Tibial artery (tissue), 4 donors: ENCODE results near the gene GOLM1.

Source experiments
- DNase-seq, 2 donors: peaks; one replicate each; pipeline ENCODE4 v3.0.0-alpha.2; 2019
- H3K27ac ChIP-seq, 2 donors: fragments of 200-600 bp; sonication (generic) in 1 of 2; 1 replicate in 1 of 2; 2 replicates in 1 of 2; pipeline ENCODE4 v1.5.1; 2018 to 2019; ENCODE audit warnings: mild to moderate bottlenecking in 1 of 2
- H3K27me3 ChIP-seq, 2 donors: fragments of 200-600 bp; sonication (generic) in 1 of 2; one replicate each; pipeline versions ENCODE4 v1.5.1 to v1.6.0; 2016 to 2019
- H3K36me3 ChIP-seq, 3 donors: fragments of 200-600 bp; sonication (generic) in 2 of 3; one replicate each; pipeline ENCODE4 v1.5.1; 2016 to 2019; ENCODE audit warnings: mild to moderate bottlenecking in 2 of 3
- H3K4me1 ChIP-seq, 4 donors: fragments of 200-600 bp; sonication (generic) in 2 of 4; 1 replicate in 3 of 4; 2 replicates in 1 of 4; pipeline ENCODE4 v1.5.1; 2016 to 2019
- H3K4me3 ChIP-seq, 2 donors: fragments of 200-600 bp; sonication (generic) in 1 of 2; 1 replicate in 1 of 2; 2 replicates in 1 of 2; pipeline ENCODE4 v1.5.1; 2018 to 2019; ENCODE audit warnings: mild to moderate bottlenecking in 2 of 2
- H3K9me3 ChIP-seq, 3 donors: fragments of 200-600 bp; sonication (generic) in 1 of 3; one replicate each; pipeline ENCODE4 v1.5.1; 2016 to 2019
- intact Hi-C: fragments of 100-400 bp; cut with DNase I; formaldehyde crosslinking; loops from one replicate; pipeline ENCODE4 v1.15.0; 2023; ENCODE audit warnings: low total_unique reads
- TF ChIP-seq, protein P1 (sequence below), 2 experiments: fragments of 200-600 bp in 1 of 2; fragments of 450-650 bp in 1 of 2; IDR thresholded peaks; one replicate each; pipeline ENCODE4 v1.5.1; 2017 to 2019; ENCODE audit warnings: antibody characterized with exemption in 2 of 2, mild to moderate bottlenecking in 1 of 2, moderate library complexity in 1 of 2

The GOLM1 gene

GRCh38 chr9:86116425-86116824 is 17.1 kb upstream of the GOLM1 start:
- intact Hi-C loops: no loop called here
- H3K4me1 ChIP-seq: no peaks in the 10 kb centered on the region
- H3K4me3 ChIP-seq: no peak overlapping the region
- H3K9me3 ChIP-seq: no peaks in the 10 kb centered on the region
- H3K27me3 ChIP-seq: no peaks in the 10 kb centered on the region
- DNase-seq: no peak
- H3K27ac ChIP-seq: no peak overlapping the region
- TF ChIP-seq, protein P1, sequence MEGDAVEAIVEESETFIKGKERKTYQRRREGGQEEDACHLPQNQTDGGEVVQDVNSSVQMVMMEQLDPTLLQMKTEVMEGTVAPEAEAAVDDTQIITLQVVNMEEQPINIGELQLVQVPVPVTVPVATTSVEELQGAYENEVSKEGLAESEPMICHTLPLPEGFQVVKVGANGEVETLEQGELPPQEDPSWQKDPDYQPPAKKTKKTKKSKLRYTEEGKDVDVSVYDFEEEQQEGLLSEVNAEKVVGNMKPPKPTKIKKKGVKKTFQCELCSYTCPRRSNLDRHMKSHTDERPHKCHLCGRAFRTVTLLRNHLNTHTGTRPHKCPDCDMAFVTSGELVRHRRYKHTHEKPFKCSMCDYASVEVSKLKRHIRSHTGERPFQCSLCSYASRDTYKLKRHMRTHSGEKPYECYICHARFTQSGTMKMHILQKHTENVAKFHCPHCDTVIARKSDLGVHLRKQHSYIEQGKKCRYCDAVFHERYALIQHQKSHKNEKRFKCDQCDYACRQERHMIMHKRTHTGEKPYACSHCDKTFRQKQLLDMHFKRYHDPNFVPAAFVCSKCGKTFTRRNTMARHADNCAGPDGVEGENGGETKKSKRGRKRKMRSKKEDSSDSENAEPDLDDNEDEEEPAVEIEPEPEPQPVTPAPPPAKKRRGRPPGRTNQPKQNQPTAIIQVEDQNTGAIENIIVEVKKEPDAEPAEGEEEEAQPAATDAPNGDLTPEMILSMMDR (IDR thresholded peaks at IDR 0.05): no peak
- H3K36me3 ChIP-seq: no peaks in the 10 kb centered on the region

- TF ChIP-seq, protein P1 (IDR thresholded peaks at IDR 0.05): no peak
Measured at GRCh38 chr9:86115886-86116285, 16.5 kb upstream of the GOLM1 start.

DNA sequence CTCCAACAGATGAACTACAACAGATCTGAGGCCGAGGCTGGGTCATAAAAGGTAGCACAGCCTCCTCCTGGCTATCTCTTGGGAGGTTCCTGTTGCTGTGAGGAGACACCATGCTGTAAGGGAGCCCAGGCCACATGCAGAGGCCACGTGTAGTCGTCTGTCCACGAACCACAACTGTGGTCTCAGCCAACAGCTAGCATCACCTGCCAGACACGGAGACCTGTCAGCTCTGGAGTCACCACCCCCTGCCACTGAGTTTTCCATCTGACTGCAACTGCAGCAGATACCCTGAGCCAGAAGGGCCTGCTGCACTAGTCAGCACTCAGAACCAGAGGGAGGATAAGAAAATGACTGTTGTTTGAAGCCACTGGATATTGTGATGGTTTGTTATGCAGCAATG is 12.7 kb upstream of the GOLM1 start:
- no peaks in the 10 kb centered on the region for H3K27me3 ChIP-seq
- TF ChIP-seq, protein P1 (IDR thresholded peaks at IDR 0.05): no peak
- DNase-seq: no peak
- H3K9me3 ChIP-seq: no peaks in the 10 kb centered on the region
- H3K4me1 ChIP-seq: no peaks in the 10 kb centered on the region
- H3K36me3 ChIP-seq: no peaks in the 10 kb centered on the region
- no peak overlapping the region for H3K4me3 ChIP-seq
- no peak overlapping the region for H3K27ac ChIP-seq
- intact Hi-C loops: no loop called here

More at GRCh38 chr9:86115886-86116285, 16.5 kb upstream of the GOLM1 start:
- DNase-seq: no peak
- H3K27me3 ChIP-seq: no peaks in the 10 kb centered on the region
- no peak overlapping the region for H3K4me3 ChIP-seq
- H3K36me3 ChIP-seq: no peaks in the 10 kb centered on the region
- H3K4me1 ChIP-seq: no peaks in the 10 kb centered on the region
- H3K27ac ChIP-seq: no peak overlapping the region
- no peaks in the 10 kb centered on the region for H3K9me3 ChIP-seq
- intact Hi-C loops: no loop called here

DNA sequence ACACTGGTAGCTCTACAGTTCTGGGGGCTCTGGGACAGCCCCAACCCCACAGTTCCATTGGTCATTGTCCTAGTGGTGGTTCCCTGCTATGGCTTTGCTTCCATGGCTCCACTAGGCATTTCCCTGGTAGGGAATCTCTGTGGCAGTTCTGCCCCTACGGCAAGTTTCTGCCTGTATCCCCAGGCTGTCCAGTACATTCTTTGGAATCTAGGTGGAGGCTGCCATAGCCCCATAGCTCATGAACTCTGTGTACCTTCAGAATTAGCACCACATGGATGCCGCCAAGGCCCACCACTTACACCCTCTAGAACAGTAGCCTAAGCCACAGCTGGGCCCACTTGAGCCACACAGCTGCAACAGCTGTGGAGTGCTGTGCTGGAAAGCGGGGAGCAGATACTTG is 3.3 kb upstream of the GOLM1 start:
- TF ChIP-seq, protein P1 (IDR thresholded peaks at IDR 0.05): no peak
- no peak overlapping the region for H3K27ac ChIP-seq
- H3K4me3 ChIP-seq: no peak overlapping the region
- H3K36me3 ChIP-seq: no peaks in the 10 kb centered on the region
- H3K4me1 ChIP-seq: peaks cover 0 to 19% (median 6%) of the 10 kb centered on the region in 4 donors
- H3K9me3 ChIP-seq: no peaks in the 10 kb centered on the region
- intact Hi-C loops: no loop called here
- no peaks in the 10 kb centered on the region for H3K27me3 ChIP-seq
- no peak for DNase-seq

- peak in 1 of 2 donors; percentile 48 for DNase-seq
- intact Hi-C loops: no loop called here
- no peaks in the 10 kb centered on the region for H3K9me3 ChIP-seq
- peak overlapping the region; percentile 66 to 89 for H3K4me3 ChIP-seq
- no peaks in the 10 kb centered on the region for H3K27me3 ChIP-seq
- H3K36me3 ChIP-seq: no peaks in the 10 kb centered on the region
- TF ChIP-seq, protein P1 (IDR thresholded peaks at IDR 0.05): peak in 1 of 2 experiments; percentile 4
- H3K27ac ChIP-seq: peak overlapping the region; percentile 70 to 77
- peaks cover 0 to 19% (median 6%) of the 10 kb centered on the region in 4 donors for H3K4me1 ChIP-seq
Measured at GRCh38 chr9:86099701-86100364, 475 bp upstream of the GOLM1 start.
